Left colon (tissue), 2 donors: ENCODE measurements around the gene TEX19. TPM values are rescaled to one million over a fixed set of nuclear protein-coding genes. Genes with fewer than 3 reads are reported as not detected.

Experiments
- ATAC-seq: fragments of 200-7000 bp; cut with Tn5 transposase; one replicate; pipeline ENCODE4 v1.9.1; 2020; ENCODE audit warnings: mild to moderate bottlenecking, moderate library complexity
- DNase-seq, 2 donors: peaks; one replicate each; pipeline ENCODE4 v3.0.0-alpha.2; 2020
- intact Hi-C, 2 donors: fragments of 100-400 bp; cut with DNase I in 1 of 2; cut with micrococcal nuclease in 1 of 2; formaldehyde crosslinking; loops; one replicate each; pipeline versions ENCODE4 v1.11.2 to v1.14.0; 2022; cut with DNase I, micrococcal nuclease
- total RNA-seq, 2 donors: library from RNA; stranded (reverse); fragmentation: NEBNext Ultra II Directional; extraction: Animal tissue kit (Norgen Biotek cat#: 25700); gene quantifications; one replicate each; pipeline ENCODE4 v1.2.1, GENCODE V29; 2021
- donor health status: DM: no; HTN: no; CAD: no.
- donor health status: DM: yes; HTN: yes; CAD: no.

TEX19 gene
- total RNA-seq, 2 donors from 2014 or later, result not detected

GRCh38 chr17:82320140-82320840 is 38.8 kb upstream of the TEX19 start:
- DNase-seq, result peak in 1 of 2 donors; percentile 26
- ATAC-seq, result peak; percentile 15
- intact Hi-C loops, result loop anchor here (10.0 kb wide), 1 partner anchor 85 kb away; no protein-coding TSS in a partner anchor

GRCh38 chr17:82320956-82321927 is 37.8 kb upstream of the TEX19 start:
- intact Hi-C loops, result loop anchor here (10.0 kb wide), 1 partner anchor 86 kb away; no protein-coding TSS in a partner anchor
- peak; percentile 16 for ATAC-seq
- peak in 1 of 2 donors; percentile 55 for DNase-seq

GRCh38 chr17:82321947-82322466 is 37.0 kb upstream of the TEX19 start:
- DNase-seq (peak in 1 of 2 donors; percentile 9), ATAC-seq (no peak)
- intact Hi-C loops, result loop anchor here (10.0 kb wide), 1 partner anchor 87 kb away; no protein-coding TSS in a partner anchor

- ATAC-seq (no peak), DNase-seq (peak in 1 of 2 donors; percentile 6)
- intact Hi-C loops, result loop anchor here (10.0 kb wide), 1 partner anchor 88 kb away; no protein-coding TSS in a partner anchor
These were observed 36.3 kb upstream of the TEX19 start for GRCh38 chr17:82322526-82323453.

- ATAC-seq (no peak), DNase-seq (peak in 1 of 2 donors; percentile 15)
- intact Hi-C loops, result loop anchor here (10.0 kb wide), 1 partner anchor 89 kb away; no protein-coding TSS in a partner anchor
These were observed 35.4 kb upstream of the TEX19 start for GRCh38 chr17:82323514-82324234.

- peak; percentile 33 for ATAC-seq
- intact Hi-C loops, result loop anchor here (10.0 kb wide), 1 partner anchor 90 kb away; no protein-coding TSS in a partner anchor
These were observed 34.3 kb upstream of the TEX19 start for GRCh38 chr17:82324566-82325285.

GRCh38 chr17:82325286-82326180 is 33.5 kb upstream of the TEX19 start:
- intact Hi-C loops, result loop anchor here (10.0 kb wide), 1 partner anchor 91 kb away; no protein-coding TSS in a partner anchor
- ATAC-seq, result no peak
- peak in 1 of 2 donors; percentile 16 for DNase-seq

More at GRCh38 chr17:82324566-82325285, 34.3 kb upstream of the TEX19 start:
- peak in 1 of 2 donors; percentile 71 for DNase-seq

- intact Hi-C loops, result loop anchor here (10.0 kb wide), 1 partner anchor 92 kb away; no protein-coding TSS in a partner anchor
- DNase-seq (peak in 1 of 2 donors; percentile 5), ATAC-seq (no peak)
These were observed 31.8 kb upstream of the TEX19 start for GRCh38 chr17:82327289-82327688.

GRCh38 chr17:82327757-82328140 is 31.3 kb upstream of the TEX19 start:
- ATAC-seq (no peak), DNase-seq (no peak)
- intact Hi-C loops, result loop anchor here (10.0 kb wide), 1 partner anchor 93 kb away; no protein-coding TSS in a partner anchor

- peak; percentile 83 to 90 for DNase-seq
- ATAC-seq, result peak; percentile 64
- intact Hi-C loops, result loop anchor here (10.0 kb wide), 1 partner anchor 94 kb away; no protein-coding TSS in a partner anchor
These were observed 30.7 kb upstream of the TEX19 start for GRCh38 chr17:82328141-82328993.

- intact Hi-C loops, result loop anchor here (10.0 kb wide), 1 partner anchor 94 kb away; no protein-coding TSS in a partner anchor
- peak in 1 of 2 donors; percentile 37 for DNase-seq
- ATAC-seq, result no peak
These were observed 30.0 kb upstream of the TEX19 start for GRCh38 chr17:82328994-82329507.

- DNase-seq, result no peak
- intact Hi-C loops, result loop anchor here (10.0 kb wide), 1 partner anchor 95 kb away; no protein-coding TSS in a partner anchor
- no peak for ATAC-seq
These were observed 29.2 kb upstream of the TEX19 start for GRCh38 chr17:82329683-82330321.

GRCh38 chr17:82330322-82331239 is 28.5 kb upstream of the TEX19 start:
- intact Hi-C loops, result no loop called here
- peak; percentile 72 to 74 for DNase-seq
- peak; percentile 2 for ATAC-seq
